ENCODE measurements around the gene TMEM132C.

Gene TMEM132C

GRCh38 chr12:128639089-128639488 lies 372.1 kb downstream of the TMEM132C start:
- in situ Hi-C loops (cut with HindIII; ENCODE audit: low pct_unique_long_range_greater_than_20kb, low sequenced_read_pairs), result no loop called here
- DNase-seq (ENCODE audit: low read depth in 1 of 2, low spot score in 1 of 2), result no peak
- TF ChIP-seq JUND (IDR thresholded peaks at IDR 0.05; ENCODE audit: low read depth), result no peak

DNA sequence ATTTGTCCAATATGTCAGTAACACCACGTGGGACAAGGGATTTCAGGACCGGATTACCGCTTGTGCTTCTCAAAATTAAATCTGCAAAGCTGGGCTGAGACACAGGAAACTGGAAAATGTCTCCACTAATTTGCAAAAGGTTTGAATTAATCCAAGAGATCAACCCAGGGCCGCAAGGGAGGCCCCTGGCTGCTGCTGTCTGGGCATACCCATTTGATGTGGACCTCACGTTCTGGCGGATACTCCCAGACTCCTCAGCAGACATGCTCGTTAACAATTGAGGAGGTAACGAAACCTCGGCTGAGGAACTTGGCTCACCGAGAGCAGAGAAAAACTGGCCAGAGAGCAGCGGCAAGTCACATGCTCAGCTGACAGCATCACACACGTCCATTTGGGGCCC lies 376.2 kb downstream of the TMEM132C start:
- TF ChIP-seq JUND (IDR thresholded peaks at IDR 0.05; ENCODE audit: low read depth), result no peak
- no peak for DNase-seq (ENCODE audit: low read depth in 1 of 2, low spot score in 1 of 2)
- in situ Hi-C loops (cut with HindIII; ENCODE audit: low pct_unique_long_range_greater_than_20kb, low sequenced_read_pairs), result no loop called here

DNA sequence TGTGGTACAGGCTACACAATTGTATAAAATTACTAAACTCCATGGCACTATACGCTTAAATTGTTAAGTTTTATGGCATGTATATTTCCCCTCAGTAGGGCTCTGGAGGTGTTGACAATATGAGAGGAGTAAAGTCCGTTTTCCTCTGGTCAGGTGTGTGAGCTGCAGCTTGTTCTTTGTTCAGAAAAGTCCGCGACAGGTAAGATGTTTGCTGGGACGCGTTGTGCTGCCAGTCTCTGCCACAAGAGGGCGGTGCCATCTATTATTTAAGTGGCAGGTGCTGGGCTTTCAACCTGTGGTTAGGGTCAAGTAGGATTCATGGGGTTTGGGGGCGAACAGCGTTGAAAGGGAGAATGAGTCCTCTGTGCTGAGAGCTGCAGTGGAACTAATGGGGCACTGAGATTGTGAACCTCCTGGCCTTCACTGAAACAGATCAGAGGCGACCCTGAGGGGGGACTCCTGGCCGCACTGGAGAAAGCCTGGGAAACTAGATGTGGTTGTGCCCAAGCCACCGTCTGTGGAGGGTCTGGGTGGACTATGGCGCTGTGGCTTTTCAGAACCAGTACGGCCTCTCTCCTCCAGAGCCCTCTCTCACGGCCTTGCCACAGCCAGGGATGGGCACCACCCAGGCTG lies 377.8 kb downstream of the TMEM132C start:
- no peak for TF ChIP-seq JUND (IDR thresholded peaks at IDR 0.05; ENCODE audit: low read depth)
- peak; percentile 23 to 27 for DNase-seq (ENCODE audit: low read depth in 1 of 2, low spot score in 1 of 2)
- in situ Hi-C loops (cut with HindIII; ENCODE audit: low pct_unique_long_range_greater_than_20kb, low sequenced_read_pairs), result no loop called here

GRCh38 chr12:128649902-128650301 lies 382.9 kb downstream of the TMEM132C start:
- DNase-seq (ENCODE audit: low read depth in 1 of 2, low spot score in 1 of 2), result no peak
- in situ Hi-C loops (cut with HindIII; ENCODE audit: low pct_unique_long_range_greater_than_20kb, low sequenced_read_pairs), result no loop called here
- TF ChIP-seq JUND (IDR thresholded peaks at IDR 0.05; ENCODE audit: low read depth), result no peak

DNA sequence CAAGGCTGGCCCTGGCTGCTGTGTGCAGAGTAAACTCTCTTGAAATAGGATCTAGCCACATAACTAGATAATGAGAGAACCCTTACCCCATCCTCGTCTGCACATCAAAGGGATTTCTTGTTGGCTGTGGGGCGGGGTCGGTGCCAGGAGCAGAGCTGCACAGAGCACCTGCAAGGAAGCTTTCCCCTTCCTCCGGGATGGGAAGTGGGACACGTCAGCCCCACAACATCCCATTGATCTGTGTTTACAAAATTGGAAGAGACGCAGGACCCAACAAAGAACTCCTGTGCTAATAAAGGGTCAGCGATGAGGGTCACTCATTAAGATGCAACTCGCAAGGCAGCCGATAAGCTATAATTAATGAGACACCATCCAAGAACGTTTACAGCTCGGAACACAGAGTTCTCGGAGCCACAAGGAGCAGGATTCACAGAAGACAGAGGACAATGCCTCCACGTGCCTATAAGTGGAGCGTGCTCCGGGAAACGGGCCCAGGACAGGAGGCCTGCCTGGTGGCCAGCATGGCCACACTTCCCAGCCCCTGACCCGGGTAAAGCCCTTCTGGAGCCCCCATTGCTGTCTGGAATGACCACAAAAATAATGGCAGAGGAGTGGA lies 385.3 kb downstream of the TMEM132C start:
- TF ChIP-seq JUND (IDR thresholded peaks at IDR 0.05; ENCODE audit: low read depth), result no peak
- in situ Hi-C loops (cut with HindIII; ENCODE audit: low pct_unique_long_range_greater_than_20kb, low sequenced_read_pairs), result no loop called here
- DNase-seq (ENCODE audit: low read depth in 1 of 2, low spot score in 1 of 2), result no peak

DNA sequence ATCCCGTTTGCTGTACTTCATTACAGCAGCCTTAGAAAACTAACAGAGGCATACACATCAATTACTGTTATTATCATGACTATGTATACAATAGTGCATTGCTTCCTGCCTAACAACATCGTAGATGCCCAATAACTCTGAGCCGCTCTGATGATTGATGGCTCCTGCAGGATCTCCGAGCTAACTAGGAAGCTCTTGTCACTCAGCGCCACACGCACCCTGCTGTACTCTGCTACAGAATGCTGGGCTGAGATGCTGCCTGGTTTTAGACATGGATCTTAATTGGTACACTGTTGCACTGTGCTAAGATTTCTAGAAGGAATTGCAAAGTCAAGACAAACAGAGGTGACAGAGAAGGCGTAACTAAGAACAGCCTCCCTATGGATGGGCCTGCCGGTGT lies 387.5 kb downstream of the TMEM132C start:
- in situ Hi-C loops (cut with HindIII; ENCODE audit: low pct_unique_long_range_greater_than_20kb, low sequenced_read_pairs), result no loop called here
- TF ChIP-seq JUND (IDR thresholded peaks at IDR 0.05; ENCODE audit: low read depth), result no peak
- no peak for DNase-seq (ENCODE audit: low read depth in 1 of 2, low spot score in 1 of 2)

DNA sequence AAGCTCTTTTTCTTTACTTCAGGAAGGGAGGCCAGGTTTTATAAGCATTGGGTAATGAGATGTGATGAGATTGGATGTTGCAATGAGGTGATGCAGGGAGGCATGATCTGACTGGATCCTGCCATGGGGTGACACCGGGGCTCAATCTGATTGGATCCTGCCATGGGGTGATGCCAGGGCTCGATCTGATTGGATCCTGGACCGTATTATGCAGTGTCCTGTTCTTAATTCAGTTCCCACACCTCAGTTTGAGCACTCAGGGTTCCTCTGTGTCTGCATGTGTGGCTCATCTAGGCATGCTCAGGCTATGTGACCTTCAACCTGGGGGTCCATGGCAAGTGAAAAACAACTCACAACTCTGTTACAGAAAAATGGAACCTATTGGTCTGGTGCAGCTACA lies 390.4 kb downstream of the TMEM132C start:
- DNase-seq (ENCODE audit: low read depth in 1 of 2, low spot score in 1 of 2), result no peak
- TF ChIP-seq JUND (IDR thresholded peaks at IDR 0.05; ENCODE audit: low read depth), result no peak
- in situ Hi-C loops (cut with HindIII; ENCODE audit: low pct_unique_long_range_greater_than_20kb, low sequenced_read_pairs), result no loop called here

DNA sequence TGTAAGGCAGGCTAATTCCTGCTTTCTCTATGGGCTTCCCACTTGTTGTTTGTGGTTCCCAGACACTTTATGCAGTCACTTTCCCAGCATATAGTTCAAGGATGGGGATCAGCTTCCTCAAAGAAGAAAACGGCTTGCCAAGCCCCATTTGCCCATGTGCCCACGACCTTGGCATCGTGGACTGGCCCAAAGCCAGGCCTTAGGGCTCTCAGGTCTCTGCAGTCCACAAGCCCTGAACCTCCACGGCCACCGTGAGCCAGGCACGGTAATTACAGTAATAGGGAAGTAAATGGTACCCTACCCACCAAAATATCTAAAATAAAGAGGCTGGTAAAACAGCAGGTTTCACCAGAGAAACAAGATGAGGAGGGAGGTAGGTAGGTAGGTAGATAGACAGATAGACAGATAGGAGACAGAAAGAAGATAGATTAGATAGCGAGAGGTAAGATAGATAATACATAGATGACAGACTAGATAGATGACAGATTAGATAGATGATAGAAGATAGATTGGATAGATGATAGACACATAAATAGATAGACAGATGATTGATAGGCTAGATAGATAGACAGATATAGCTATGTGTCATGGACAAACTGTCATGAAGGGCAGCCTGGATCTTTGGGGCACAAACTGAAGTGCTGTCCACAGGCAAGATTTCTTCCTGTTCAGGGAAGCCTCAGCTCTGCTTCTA lies 393.7 kb downstream of the TMEM132C start:
- no peak for TF ChIP-seq JUND (IDR thresholded peaks at IDR 0.05; ENCODE audit: low read depth)
- in situ Hi-C loops (cut with HindIII; ENCODE audit: low pct_unique_long_range_greater_than_20kb, low sequenced_read_pairs), result no loop called here
- DNase-seq (ENCODE audit: low read depth in 1 of 2, low spot score in 1 of 2), result no peak

DNA sequence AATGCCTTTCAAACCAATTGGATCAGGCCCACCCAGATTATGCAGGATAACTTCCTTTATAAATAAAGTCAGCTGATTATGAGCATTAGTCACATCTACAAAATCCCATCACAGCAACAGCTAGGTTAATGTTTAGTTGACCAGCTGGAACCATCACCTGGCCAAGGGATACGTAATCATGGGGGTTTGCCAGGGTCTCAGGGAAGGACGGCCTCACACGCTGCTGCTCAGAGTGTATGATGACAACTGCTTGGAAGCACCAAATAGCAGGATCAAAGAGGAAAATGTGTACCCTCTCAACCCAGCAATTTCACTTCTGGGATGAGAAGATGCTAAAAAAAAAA lies 394.2 kb downstream of the TMEM132C start:
- no peak for DNase-seq (ENCODE audit: low read depth in 1 of 2, low spot score in 1 of 2)
- in situ Hi-C loops (cut with HindIII; ENCODE audit: low pct_unique_long_range_greater_than_20kb, low sequenced_read_pairs), result no loop called here
- TF ChIP-seq JUND (IDR thresholded peaks at IDR 0.05; ENCODE audit: low read depth), result no peak

DNA sequence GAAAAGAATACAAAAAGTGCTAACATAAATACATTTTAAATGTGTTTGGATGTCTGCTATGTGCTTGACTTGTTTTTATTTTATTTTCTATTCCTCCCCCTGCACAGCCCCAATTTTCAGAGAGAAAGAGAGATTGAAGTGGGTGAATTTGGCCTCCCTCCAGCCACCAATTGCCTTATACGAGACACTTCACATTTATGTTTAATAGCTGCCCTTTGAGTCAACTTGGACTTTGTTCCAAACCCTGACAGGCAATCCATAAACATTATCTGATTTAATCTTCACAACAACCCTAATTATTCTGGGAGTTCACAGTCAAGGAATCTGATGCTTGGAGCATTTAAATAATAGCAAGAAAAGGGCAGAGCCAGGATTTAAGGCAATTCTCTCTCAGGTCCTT lies 395.1 kb downstream of the TMEM132C start:
- no peak for DNase-seq (ENCODE audit: low read depth in 1 of 2, low spot score in 1 of 2)
- TF ChIP-seq JUND (IDR thresholded peaks at IDR 0.05; ENCODE audit: low read depth), result no peak
- in situ Hi-C loops (cut with HindIII; ENCODE audit: low pct_unique_long_range_greater_than_20kb, low sequenced_read_pairs), result no loop called here

- in situ Hi-C loops (cut with HindIII; ENCODE audit: low pct_unique_long_range_greater_than_20kb, low sequenced_read_pairs), result no loop called here
- TF ChIP-seq JUND (IDR thresholded peaks at IDR 0.05; ENCODE audit: low read depth), result no peak
- no peak for DNase-seq (ENCODE audit: low read depth in 1 of 2, low spot score in 1 of 2)
Observed at GRCh38 chr12:128664501-128664900, 397.5 kb downstream of the TMEM132C start.

DNA sequence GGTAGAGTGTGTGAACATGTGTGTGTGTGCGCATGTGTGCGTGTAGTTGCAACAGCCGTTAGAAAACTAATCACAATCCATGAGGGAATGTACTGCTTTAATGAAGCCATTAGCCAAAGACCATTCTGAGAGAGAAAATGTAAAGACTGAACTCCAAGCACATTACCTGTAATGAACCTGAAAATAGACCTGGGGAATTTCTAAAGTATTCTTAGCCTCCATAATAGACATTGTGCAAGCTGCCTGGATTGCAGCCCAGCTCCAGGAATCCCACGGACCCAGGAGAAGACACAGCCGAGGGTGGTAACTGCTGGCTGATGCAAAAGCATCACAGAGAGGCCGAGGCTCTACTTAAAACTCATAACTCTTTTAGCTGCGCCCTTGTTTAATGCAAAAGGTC lies 400.2 kb downstream of the TMEM132C start:
- no peak for TF ChIP-seq JUND (IDR thresholded peaks at IDR 0.05; ENCODE audit: low read depth)
- in situ Hi-C loops (cut with HindIII; ENCODE audit: low pct_unique_long_range_greater_than_20kb, low sequenced_read_pairs), result no loop called here
- no peak for DNase-seq (ENCODE audit: low read depth in 1 of 2, low spot score in 1 of 2)

- no peak for TF ChIP-seq JUND (IDR thresholded peaks at IDR 0.05; ENCODE audit: low read depth)
- in situ Hi-C loops (cut with HindIII; ENCODE audit: low pct_unique_long_range_greater_than_20kb, low sequenced_read_pairs), result no loop called here
- DNase-seq (ENCODE audit: low read depth in 1 of 2, low spot score in 1 of 2), result no peak
Observed at GRCh38 chr12:128671528-128672042, 404.6 kb downstream of the TMEM132C start.
